Measurements from ENCODE around the gene GAK.

GAK gene

DNA sequence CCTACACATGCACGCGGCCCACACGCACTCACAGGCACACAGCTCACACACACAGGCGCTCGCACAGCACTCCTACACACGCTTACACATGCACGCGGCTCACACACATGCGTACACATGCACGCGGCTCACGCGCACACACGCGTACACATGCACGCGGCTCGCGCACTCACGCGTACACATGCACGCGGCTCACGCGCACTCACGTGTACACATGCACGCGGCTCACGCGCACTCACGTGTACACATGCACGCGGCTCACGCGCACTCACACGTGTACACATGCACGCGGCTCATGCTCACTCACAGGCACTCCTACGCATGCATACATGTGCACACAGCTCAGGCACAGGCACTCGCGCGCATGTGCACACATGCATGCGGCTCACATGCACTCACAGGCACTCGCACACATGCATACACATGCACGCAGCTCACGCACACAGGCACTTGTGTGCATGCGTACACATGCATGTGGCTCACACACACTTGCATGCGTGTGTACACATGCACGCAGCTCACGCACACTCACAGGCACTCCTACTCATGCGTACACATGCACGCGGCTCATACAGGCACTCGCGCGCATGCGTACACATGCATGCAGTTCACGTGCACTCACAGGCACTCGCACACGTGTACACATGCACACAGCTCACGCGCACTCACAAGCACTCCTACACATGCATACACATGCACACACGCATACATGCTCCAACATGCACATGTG lies 44.9 kb downstream of the GAK start:
- no peak for DNase-seq

- no peak for DNase-seq
Measured at GRCh38 chr4:886244-886643, 45.9 kb downstream of the GAK start.

DNA sequence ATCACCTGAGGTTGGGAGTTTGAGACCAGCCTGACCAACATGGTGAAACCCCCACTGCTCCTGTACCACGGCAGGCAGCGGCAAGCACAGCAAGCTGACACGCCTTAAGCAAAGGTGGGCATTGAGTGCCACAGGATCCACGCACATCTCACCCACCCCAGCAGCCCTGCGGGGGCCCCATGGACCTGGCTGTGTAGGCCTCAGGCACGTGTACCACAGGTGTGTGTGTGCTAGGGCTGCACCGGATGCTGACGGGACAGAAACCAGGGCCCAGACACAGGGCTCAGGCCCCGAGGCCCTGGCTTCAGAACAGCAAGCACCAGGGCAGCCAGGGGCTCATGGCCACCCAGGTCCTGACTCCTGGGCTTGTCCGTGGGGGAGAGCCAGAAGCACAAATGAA lies 46.8 kb downstream of the GAK start:
- no peak for DNase-seq

DNA sequence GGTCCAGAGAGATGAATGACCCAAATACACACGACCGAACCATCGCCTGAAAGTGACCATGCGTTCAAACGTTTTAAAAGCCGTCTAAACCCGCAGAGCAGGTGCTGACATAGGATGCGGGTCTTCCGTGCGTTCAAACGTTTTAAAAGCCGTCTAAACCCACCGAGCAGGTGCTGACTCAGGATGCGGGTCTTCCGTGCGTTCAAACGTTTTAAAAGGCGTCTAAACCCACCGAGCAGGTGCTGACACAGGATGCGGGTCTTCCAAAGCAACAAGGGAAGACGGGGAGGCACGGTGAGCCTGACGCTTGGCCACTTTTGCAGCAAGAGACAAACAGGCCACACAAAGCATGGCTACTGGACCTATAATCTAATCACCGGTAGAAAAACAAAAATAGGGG lies 47.2 kb downstream of the GAK start:
- DNase-seq = no peak

GRCh38 chr4:884259-884658 lies 47.9 kb downstream of the GAK start:
- DNase-seq = no peak

DNA sequence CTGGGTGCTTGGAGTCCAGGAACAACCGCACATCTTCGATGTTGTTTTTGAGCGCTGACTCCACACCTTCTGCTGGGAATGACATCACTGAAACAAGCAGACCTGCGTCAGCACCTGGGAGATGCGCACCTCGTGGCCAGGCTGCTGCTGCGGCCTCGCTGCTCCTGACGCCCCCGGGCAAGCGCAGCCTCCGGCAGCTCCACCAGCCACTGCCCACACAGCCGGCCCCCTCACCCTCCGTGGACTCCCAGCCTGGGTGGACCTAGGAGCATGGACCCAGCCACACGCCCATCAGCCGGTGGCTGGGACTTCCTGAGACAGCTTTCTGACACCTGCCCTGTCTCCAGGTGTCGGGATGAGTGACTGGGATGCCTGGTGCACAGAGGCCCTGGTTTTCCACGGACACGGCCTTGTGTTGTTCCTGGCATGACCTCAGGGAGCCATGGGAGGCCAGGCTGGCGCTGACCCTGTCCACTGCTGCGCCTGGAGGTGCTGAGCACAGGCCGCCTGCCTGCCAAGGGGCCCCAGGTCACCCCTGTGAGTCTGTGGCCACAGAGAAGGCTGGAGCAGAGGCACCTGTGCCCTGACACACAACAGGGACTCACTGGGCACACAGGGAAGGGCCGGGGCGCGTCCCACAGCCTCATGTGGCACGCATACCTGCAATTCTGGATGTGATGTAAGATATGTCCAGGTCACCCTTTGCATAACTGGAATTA lies 48.6 kb downstream of the GAK start:
- DNase-seq = no peak

GRCh38 chr4:882646-883045 lies 49.5 kb downstream of the GAK start:
- no peak for DNase-seq

GRCh38 chr4:881709-882108 lies 50.4 kb downstream of the GAK start:
- DNase-seq = no peak

DNA sequence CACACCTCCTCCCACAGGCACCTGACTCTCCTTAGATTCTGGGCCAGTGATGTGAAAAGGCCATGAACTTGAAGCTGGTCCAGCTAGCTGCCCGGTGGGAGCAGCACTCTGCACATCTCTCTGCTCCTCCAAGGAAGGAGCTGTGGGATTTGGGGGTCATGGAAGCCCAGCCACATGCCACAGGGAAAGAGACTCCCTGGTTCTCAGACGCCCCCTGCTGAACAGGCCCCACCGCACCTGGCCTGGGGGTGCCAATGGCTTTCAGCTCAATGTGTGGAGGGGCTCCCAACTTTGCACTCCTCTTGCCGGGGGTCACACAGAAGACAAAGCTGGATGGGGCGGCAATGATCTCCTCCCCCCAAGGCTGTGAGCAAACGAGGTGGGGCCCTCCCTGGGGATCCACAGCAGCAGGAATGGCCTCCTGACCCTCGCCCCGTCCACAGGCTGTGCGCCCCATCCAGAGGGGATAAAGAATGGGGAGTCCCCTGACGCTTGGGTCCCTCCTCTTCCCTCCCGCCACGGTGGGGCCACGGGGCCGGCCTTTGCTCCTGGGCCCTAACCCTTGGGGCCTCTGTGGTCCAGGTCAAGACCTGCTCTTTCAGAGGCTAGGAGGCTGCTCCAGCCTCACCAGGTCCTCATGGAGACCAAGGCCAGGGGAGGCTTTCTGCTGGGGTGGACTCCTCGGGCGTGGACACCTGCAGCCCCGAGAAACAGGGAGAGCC lies 51.3 kb downstream of the GAK start:
- DNase-seq = no peak

GRCh38 chr4:879729-880077 lies 52.4 kb downstream of the GAK start:
- DNase-seq = no peak

DNA sequence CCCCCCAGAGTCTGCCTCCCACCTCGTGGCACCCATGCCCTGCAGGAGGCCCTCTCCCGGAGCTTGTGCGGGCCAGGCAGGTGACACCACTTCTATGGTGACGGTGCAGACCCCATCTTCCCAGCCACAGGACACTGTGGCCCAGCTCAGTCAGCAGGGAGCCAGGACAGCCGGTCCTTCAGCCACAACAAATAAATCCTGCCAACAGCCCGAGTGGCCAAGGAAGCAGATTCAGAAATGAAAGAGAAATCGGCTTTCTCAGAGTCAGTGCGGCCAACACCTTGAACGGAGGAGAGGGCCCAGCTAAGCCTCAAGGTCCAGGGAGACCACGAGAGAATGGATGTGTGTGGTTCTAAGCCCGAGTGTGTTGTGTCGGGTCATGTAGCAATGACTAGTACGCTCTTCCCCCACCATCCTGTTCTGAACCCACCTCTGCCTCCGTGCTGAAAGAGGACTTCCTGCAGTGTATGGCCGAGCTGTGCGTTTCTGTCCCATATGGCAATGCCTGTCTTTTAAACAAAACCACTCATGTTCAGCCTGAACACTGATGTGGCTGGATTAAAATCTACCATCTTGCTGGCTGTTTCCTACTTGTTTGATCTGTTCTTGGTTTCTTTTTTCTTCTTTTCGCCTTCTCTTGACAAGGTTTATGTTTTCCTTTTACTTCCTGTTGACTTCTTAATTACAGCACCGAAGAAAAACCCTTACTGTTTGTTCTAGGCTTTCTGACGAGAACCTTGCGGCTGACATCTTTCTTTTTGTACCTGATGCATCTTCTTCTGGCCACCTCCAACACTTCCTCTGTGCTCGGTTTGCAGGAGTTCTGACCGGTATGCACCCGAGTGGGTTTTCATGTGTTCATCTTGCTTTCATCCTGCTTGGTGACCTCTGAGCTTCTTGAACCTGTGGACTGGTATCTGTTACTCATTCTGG lies 53.1 kb downstream of the GAK start:
- DNase-seq = no peak

- DNase-seq = no peak
Measured at GRCh38 chr4:877502-877901, 54.6 kb downstream of the GAK start.

DNA sequence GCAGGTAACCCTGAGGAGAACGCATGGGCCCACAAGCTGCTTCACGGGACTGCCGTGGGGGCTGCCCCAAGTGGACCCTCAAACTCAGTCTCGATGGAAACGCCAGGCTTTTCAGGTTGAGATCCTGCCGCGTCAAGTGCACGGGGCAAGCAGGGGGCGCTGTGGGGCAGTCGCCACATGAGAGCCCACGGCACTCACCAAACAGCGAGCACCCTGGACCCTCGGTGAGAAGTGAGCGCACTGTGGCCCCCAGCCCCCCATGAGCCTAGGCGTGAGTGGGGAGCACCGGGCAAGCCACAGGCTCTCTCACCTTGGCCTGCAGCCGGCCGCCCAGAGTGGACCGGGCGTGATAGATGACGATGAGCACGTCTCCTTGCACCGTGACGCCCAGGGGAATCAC lies 55.3 kb downstream of the GAK start:
- DNase-seq = no peak

GRCh38 chr4:875818-876423 lies 56.2 kb downstream of the GAK start:
- no peak for DNase-seq

DNA sequence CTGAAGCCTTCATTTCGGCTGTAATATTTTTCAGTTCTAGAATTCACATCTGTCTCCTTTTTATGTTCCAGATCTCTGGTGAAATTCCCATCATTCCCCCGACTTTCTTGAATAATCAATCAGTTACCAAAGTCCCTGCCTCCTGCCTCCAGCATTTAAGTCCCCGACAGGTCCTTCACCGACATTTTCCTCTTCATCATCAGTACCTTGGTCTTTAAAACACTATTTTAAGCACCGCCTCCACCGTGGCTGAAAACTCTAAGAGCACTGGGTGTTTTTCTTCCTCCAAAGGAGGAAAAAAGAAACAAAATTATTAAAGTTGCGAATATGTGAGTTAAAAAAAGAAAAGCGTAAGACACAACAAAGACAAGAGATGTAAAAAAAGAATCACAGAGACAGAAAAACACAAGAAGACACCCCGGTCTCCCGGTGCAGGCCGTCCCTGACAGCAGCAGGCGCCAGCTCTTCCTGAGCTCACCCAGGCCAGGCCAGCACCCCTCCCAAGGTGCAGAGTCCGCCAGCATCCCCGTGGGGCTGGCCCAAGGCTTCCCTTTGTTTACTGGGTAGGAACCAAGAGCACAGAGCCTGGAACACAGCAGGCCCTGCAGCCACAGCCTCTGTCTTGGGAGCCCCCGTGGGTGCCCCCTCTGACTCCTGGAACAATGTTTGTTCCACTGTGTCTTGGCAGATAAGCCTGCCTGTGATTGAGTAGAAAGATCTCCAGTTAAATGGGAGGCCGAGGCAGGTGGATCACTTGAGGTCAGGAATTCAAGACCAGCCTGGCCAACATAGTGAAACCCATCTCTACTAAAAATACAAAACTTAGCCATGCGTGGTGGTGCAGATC lies 56.9 kb downstream of the GAK start:
- DNase-seq = no peak

GRCh38 chr4:874056-874455 lies 58.1 kb downstream of the GAK start:
- no peak for DNase-seq

GRCh38 chr4:872241-872981 lies 59.7 kb downstream of the GAK start:
- no peak for DNase-seq

DNA sequence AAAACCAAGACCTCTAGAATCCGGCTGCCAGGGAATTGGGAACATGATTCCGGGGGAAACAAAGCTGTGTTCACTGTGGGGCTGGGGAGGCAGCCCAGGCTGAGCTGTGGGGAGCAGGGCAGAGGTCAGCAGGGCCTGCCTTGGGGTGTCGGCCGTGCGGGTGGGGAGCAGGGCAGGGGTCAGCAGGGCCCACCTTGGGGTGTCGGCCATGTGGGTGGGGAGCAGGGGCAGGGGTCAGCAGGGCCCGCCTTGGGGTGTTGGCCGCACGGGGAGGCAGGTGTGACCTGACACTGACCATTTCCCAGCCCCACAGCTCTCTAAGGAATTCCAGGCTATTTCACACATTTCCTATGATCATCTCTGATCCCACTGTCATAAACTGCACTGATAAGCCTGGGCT lies 60.6 kb downstream of the GAK start:
- DNase-seq = no peak

DNA sequence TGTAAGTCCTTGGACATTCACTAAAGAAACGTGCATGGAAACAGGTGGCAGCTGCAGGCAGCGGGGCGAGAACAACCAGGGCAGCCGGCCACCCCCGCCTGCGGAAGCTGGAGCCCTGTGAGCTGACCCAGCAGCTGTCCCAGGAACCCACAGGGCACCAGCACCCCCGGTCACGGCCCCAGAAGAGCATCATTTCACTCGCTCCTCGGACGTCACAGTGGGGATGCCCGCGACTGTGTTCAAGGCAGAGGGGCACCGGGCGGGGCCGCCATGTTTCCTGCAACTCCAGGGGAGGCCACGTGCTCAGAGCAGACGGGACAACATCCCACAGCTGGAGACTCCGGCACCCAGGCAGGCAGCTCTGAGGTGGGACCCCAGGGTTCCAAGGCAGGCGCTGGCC lies 61.2 kb downstream of the GAK start:
- DNase-seq = no peak

DNA sequence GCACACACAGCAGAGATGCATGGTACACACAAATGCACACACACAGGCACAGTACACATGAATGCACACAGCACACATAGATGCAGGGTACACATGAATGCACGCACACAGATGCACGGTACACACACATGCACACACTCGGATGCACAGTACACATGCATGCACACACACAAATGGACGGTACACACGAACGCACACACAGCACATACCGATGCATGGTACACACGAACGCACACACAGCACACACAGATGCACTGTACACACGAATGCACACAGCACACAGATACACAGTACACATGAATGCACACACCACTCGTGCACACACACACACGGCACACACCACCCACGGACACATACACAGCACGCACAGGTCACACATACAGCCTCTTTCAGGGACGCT lies 62.3 kb downstream of the GAK start:
- DNase-seq = no peak

GRCh38 chr4:868421-868820 lies 63.7 kb downstream of the GAK start:
- DNase-seq = no peak

All from NCI-H510A (cell line).